Mesenchymal stem cell (in vitro differentiated cells and primary cell): Measurements from ENCODE around the gene FAM221B.

Experiments used
- DNase-seq: peaks from one replicate; pipeline ENCODE4 v3.0.0-alpha.2; 2013
- H2AFZ ChIP-seq: one replicate; pipeline ENCODE4 v1.6.1; 2013; ENCODE audit warnings: low read depth, mild to moderate bottlenecking, control low read depth, inconsistent platforms, low read length, moderate library complexity
- H2AK5ac ChIP-seq: 2 replicates; pipeline ENCODE4 v1.6.1; 2013; ENCODE audit warnings: low read length, moderate library complexity, mild to moderate bottlenecking, inconsistent platforms; ENCODE audit not compliant: severe bottlenecking
- H2BK120ac ChIP-seq: one replicate; pipeline ENCODE4 v1.6.1; 2013; ENCODE audit warnings: low read depth, mild to moderate bottlenecking, inconsistent platforms, low read length, moderate library complexity
- H2BK12ac ChIP-seq, 2 experiments: one replicate each; pipeline ENCODE4 v1.6.1; 2013; ENCODE audit warnings: inconsistent platforms in 2 of 2, low read length in 2 of 2, mild to moderate bottlenecking in 2 of 2, moderate library complexity in 2 of 2, control low read depth in 1 of 2
- H2BK15ac ChIP-seq: one replicate; pipeline ENCODE4 v1.6.1; 2013; ENCODE audit warnings: mild to moderate bottlenecking, low read depth, inconsistent platforms; ENCODE audit not compliant: poor library complexity, severe bottlenecking
- H2BK5ac ChIP-seq: 2 replicates; pipeline ENCODE4 v1.6.1; 2013; ENCODE audit warnings: low read depth, mild to moderate bottlenecking, low read length, control low read depth, inconsistent platforms; ENCODE audit not compliant: poor library complexity, severe bottlenecking
- H3K14ac ChIP-seq, 2 experiments: one replicate each; pipeline ENCODE4 v1.6.1; 2013; ENCODE audit warnings: inconsistent platforms in 2 of 2, low read length in 2 of 2, control low read depth in 1 of 2, mild to moderate bottlenecking in 1 of 2, moderate library complexity in 1 of 2
- H3K18ac ChIP-seq, 2 experiments: one replicate each; pipeline ENCODE4 v1.6.1; 2013; ENCODE audit warnings: inconsistent platforms in 2 of 2, low read length in 2 of 2, control low read depth in 1 of 2, low read depth in 1 of 2, mild to moderate bottlenecking in 1 of 2
- H3K23ac ChIP-seq, 2 experiments: one replicate each; pipeline ENCODE4 v1.6.1; 2013; ENCODE audit warnings: inconsistent platforms in 2 of 2, low read length in 2 of 2, mild to moderate bottlenecking in 2 of 2, moderate library complexity in 2 of 2, control low read depth in 1 of 2
- H3K27ac ChIP-seq: 2 replicates; pipeline ENCODE4 v1.5.1; 2013; ENCODE audit warnings: mild to moderate bottlenecking, moderate library complexity, low read length, control low read depth, inconsistent platforms; ENCODE audit not compliant: poor library complexity, severe bottlenecking
- H3K27me3 ChIP-seq, 2 experiments: 2 replicates each; pipeline versions ENCODE4 v1.6.1 to v1.7.0; 2013; ENCODE audit warnings: low read length in 2 of 2, mild to moderate bottlenecking in 2 of 2, moderate library complexity in 2 of 2, control low read depth in 1 of 2, inconsistent platforms in 1 of 2; ENCODE audit not compliant: control insufficient read depth in 1 of 2, insufficient read depth in 1 of 2
- H3K36me3 ChIP-seq, 2 experiments: 2 replicates each; pipeline versions ENCODE4 v1.6.1 to v1.7.0; 2013; ENCODE audit warnings: low read length in 2 of 2, control low read depth in 1 of 2, inconsistent platforms in 1 of 2, low read depth in 1 of 2, mild to moderate bottlenecking in 1 of 2; ENCODE audit not compliant: insufficient read depth in 2 of 2, control insufficient read depth in 1 of 2
- H3K4ac ChIP-seq, 2 experiments: one replicate each; pipeline ENCODE4 v1.6.1; 2013; ENCODE audit warnings: inconsistent platforms in 2 of 2, low read length in 2 of 2, mild to moderate bottlenecking in 2 of 2, moderate library complexity in 2 of 2, control low read depth in 1 of 2, low read depth in 1 of 2
- H3K4me1 ChIP-seq: 2 replicates; pipeline ENCODE4 v1.6.1; 2013; ENCODE audit warnings: low read depth, low read length, control low read depth; ENCODE audit not compliant: control insufficient read depth, insufficient read depth
- H3K4me2 ChIP-seq: 2 replicates; pipeline ENCODE4 v1.6.1; 2013; ENCODE audit warnings: low read length, mild to moderate bottlenecking, inconsistent platforms; ENCODE audit not compliant: poor library complexity, severe bottlenecking
- H3K4me3 ChIP-seq, 2 experiments: 2 replicates each; pipeline versions ENCODE4 v1.5.1 to v1.7.0; 2013; ENCODE audit warnings: low read length in 2 of 2, mild to moderate bottlenecking in 2 of 2, control low read depth in 1 of 2, low read depth in 1 of 2; ENCODE audit not compliant: insufficient read depth in 1 of 2
- H3K79me1 ChIP-seq: replicated peaks from 2 replicates; pipeline ENCODE4 v1.6.1; 2013; ENCODE audit warnings: mild to moderate bottlenecking, control low read depth, low read length, inconsistent platforms; ENCODE audit not compliant: poor library complexity, severe bottlenecking
- H3K9ac ChIP-seq: 2 replicates; pipeline ENCODE4 v1.7.0; 2013; ENCODE audit warnings: mild to moderate bottlenecking, low read length, moderate library complexity
- H3K9me3 ChIP-seq: 2 replicates; pipeline ENCODE4 v1.7.0; 2013; ENCODE audit warnings: mild to moderate bottlenecking, low read length; ENCODE audit not compliant: control insufficient read depth
- H4K8ac ChIP-seq: one replicate; pipeline ENCODE4 v1.6.1; 2013; ENCODE audit warnings: inconsistent platforms, mild to moderate bottlenecking, low read length, moderate library complexity
- H4K91ac ChIP-seq: one replicate; pipeline ENCODE4 v1.6.1; 2013; ENCODE audit warnings: mild to moderate bottlenecking, low read length, inconsistent platforms
- WGBS: methylation state at CpG from one replicate; pipeline ENCODE4 v1.1.7; 2013; ENCODE audit warnings: mixed read lengths; 5-methylcytosine and 5-hydroxymethylcytosine counted together

FAM221B gene

DNA sequence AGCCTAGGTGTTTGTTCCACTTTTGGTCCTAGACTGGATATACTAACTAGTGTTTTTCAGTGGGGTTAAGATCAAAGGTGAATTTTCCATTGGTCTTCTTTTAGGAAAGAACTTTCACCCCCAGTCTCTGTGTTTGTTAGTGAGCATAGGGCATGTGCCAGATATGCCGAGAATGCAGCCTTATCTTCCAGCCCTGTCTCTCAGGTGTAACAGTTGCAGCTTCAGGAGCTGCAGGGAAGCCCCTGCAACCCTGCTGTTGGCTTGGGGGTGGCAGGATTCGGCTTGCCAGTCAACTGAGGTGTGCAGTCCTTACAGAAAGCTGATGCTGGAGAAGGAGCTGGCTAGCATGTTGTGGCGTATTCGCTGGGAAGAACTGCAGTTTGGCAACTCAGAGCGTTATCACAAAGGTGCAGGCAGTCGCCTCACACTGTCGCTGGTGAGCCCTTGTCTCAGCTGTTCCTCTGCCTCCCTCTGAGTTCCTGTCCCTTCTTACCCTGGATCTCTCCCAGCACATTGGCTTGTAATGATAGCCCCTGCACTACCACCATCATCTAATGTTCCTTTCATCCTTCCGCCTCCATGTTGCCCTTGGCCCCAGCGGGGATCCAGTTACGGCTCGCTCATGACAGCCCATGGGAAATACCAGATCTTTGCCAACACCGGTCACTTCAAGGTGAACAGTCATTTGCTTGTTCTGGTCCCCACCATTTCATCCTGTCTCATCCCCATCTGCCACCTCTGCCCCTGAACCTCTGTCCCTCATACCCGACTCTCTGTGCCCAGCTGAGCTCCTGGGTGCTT lies 27.0 kb downstream of the FAM221B start:
- Histone ChIP-seq H3K14ac (no peak overlapping the region), H4K91ac (no peak overlapping the region), H3K18ac (no peak overlapping the region), H3K27me3 (no peaks in the 10 kb centered on the region), H2BK5ac (no peak overlapping the region), H3K27ac (no peak overlapping the region), H2BK12ac (no peak overlapping the region), H2AK5ac (no peak overlapping the region), H3K9ac (no peak overlapping the region), H3K9me3 (no peaks in the 10 kb centered on the region), H2BK120ac (no peak overlapping the region), H2AFZ (no peak overlapping the region), H3K4me1 (peaks cover 5% of the 10 kb centered on the region), H3K4ac (no peak overlapping the region), H2BK15ac (no peak overlapping the region), H3K36me3 (peaks cover 39 to 68% of the 10 kb centered on the region in 2 experiments), H4K8ac (no peak overlapping the region), H3K23ac (no peak overlapping the region), H3K4me2 (no peak overlapping the region), H3K79me1 (peaks cover 11% of the 10 kb centered on the region), H3K4me3 (no peak overlapping the region)
- DNase-seq = no peak
- WGBS = 91% methylated on average over 13 of the region's 13 CpGs

GRCh38 chr9:35800530-35800929 lies 28.0 kb downstream of the FAM221B start:
- Histone ChIP-seq H3K9me3 (no peaks in the 10 kb centered on the region), H3K4me3 (no peak overlapping the region), H3K18ac (no peak overlapping the region), H3K27ac (no peak overlapping the region), H2BK15ac (no peak overlapping the region), H4K91ac (no peak overlapping the region), H3K36me3 (peaks cover 29 to 58% of the 10 kb centered on the region in 2 experiments), H3K14ac (no peak overlapping the region), H2BK120ac (no peak overlapping the region), H3K79me1 (peaks cover 14% of the 10 kb centered on the region), H3K9ac (no peak overlapping the region), H2AFZ (no peak overlapping the region), H3K27me3 (no peaks in the 10 kb centered on the region), H3K4me2 (no peak overlapping the region), H3K4me1 (peaks cover 5% of the 10 kb centered on the region), H2BK12ac (no peak overlapping the region), H2AK5ac (no peak overlapping the region), H3K23ac (no peak overlapping the region), H2BK5ac (no peak overlapping the region), H3K4ac (no peak overlapping the region), H4K8ac (no peak overlapping the region)
- no peak for DNase-seq
- 87% methylated on average over 6 of the region's 7 CpGs for WGBS

- no peaks in the 10 kb centered on the region for H3K9me3 ChIP-seq
- H3K27ac ChIP-seq = no peak overlapping the region
- no peak overlapping the region for H2BK5ac ChIP-seq
- H3K14ac ChIP-seq = peak overlapping the region in 1 of 2 experiments; percentile 19
- H3K27me3 ChIP-seq = no peaks in the 10 kb centered on the region
- H3K9ac ChIP-seq = no peak overlapping the region
- H3K23ac ChIP-seq = no peak overlapping the region
- no peak overlapping the region for H2BK12ac ChIP-seq
- no peak overlapping the region for H3K4me2 ChIP-seq
- peaks cover 16% of the 10 kb centered on the region for H3K79me1 ChIP-seq
- no peak overlapping the region for H2AFZ ChIP-seq
- 88% methylated on average over 4 of the region's 4 CpGs for WGBS
- no peak overlapping the region for H3K4me3 ChIP-seq
- H4K91ac ChIP-seq = no peak overlapping the region
- H2AK5ac ChIP-seq = no peak overlapping the region
- H2BK120ac ChIP-seq = no peak overlapping the region
- H3K18ac ChIP-seq = no peak overlapping the region
- no peak overlapping the region for H2BK15ac ChIP-seq
- H3K36me3 ChIP-seq = peaks cover 25 to 46% of the 10 kb centered on the region in 2 experiments
- peak overlapping the region; percentile 12 for H4K8ac ChIP-seq
- H3K4me1 ChIP-seq = peaks cover 8% of the 10 kb centered on the region
- H3K4ac ChIP-seq = peak overlapping the region in 1 of 2 experiments; percentile 24
- peak; percentile 58 for DNase-seq
Observed at GRCh38 chr9:35798658-35799374, 29.7 kb downstream of the FAM221B start.

DNA sequence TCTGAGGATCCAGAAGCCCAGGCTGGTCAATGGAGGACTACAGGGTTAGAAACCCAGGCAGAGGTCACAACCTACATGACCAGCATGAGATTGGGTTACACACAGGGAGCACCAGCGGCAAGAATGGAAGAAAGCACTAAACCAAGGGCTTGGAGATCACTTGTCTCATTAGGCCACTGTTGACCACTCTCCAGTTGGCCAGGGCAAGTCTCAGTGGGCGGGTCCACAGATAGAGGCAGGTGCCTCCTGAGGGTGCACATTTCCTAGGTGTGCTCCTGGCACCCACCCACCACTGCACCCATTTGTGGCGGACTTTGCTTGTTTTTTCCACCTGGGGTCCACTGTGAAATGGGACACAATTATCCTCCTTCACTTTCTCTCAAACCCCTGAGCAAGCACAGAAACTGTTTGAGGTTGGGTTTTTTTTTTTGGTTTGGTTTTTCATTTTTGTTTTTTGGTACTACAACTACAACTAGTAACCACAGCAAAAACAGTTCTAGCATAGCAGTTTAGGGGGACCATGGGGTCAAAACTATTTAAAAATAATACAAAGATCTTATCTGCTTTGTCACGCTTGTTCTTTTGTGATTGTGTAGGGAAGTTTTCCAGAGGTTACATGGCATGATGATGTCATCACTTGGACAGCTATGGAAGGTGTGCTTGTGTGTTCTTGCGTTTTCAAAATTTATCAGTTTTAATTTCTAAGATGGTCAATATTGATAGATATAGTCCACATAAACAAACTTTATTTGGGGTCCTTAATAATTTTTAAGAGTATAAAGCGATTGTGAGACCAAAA lies 31.0 kb downstream of the FAM221B start:
- no peak overlapping the region for H2AFZ ChIP-seq
- H2BK5ac ChIP-seq = no peak overlapping the region
- 93% methylated on average over 3 of the region's 6 CpGs for WGBS
- no peak overlapping the region for H2AK5ac ChIP-seq
- no peak overlapping the region for H3K9ac ChIP-seq
- no peak overlapping the region for H3K4me2 ChIP-seq
- DNase-seq = no peak
- no peak overlapping the region for H2BK12ac ChIP-seq
- H3K4ac ChIP-seq = no peak overlapping the region
- no peak overlapping the region for H4K8ac ChIP-seq
- H3K27ac ChIP-seq = no peak overlapping the region
- no peaks in the 10 kb centered on the region for H3K27me3 ChIP-seq
- H3K9me3 ChIP-seq = no peaks in the 10 kb centered on the region
- no peak overlapping the region for H4K91ac ChIP-seq
- peaks cover 26 to 36% of the 10 kb centered on the region in 2 experiments for H3K36me3 ChIP-seq
- no peak overlapping the region for H2BK120ac ChIP-seq
- H3K4me3 ChIP-seq = no peak overlapping the region
- no peak overlapping the region for H3K14ac ChIP-seq
- no peak overlapping the region for H3K23ac ChIP-seq
- no peak overlapping the region for H3K18ac ChIP-seq
- H3K4me1 ChIP-seq = peaks cover 19% of the 10 kb centered on the region
- no peak overlapping the region for H2BK15ac ChIP-seq
- peaks cover 27% of the 10 kb centered on the region for H3K79me1 ChIP-seq
